Activated CD4-positive, alpha-beta T cell treated with anti-CD3 and anti-CD28 coated beads, Interleukin-2, amount 50 U/mL, for 1 hour (primary cell): Measurements from ENCODE around the gene HDAC8.

Experiments
- DNase-seq: peaks from one replicate; pipeline ENCODE4 v3.0.0-alpha.2; 2020

HDAC8 gene

GRCh38 chrX:72280321-72280845 is 292.3 kb downstream of the HDAC8 start:
- DNase-seq = no peak
